ENCODE data around the gene UVSSA. TPM values are rescaled to one million over a fixed set of nuclear protein-coding genes. Genes with fewer than 3 reads are reported as not detected.
A peak's percentile ranks its signal among the peaks of the same experiment; 100 is the strongest.

Gene UVSSA
- total and polyA plus RNA-seq, 7 experiments from 2014 or later, result 3.2 to 44.1 (median 39.3) TPM

GRCh38 chr4:1410491-1411325 lies 63.7 kb downstream of the UVSSA start:
- Mint-ChIP-seq H3K4me3 (no peak overlapping the region), H3K27me3 (peaks cover 45 to 63% (median 50%) of the 10 kb centered on the region in 5 donors), H3K36me3 (peaks cover 0 to 3% (median 0%) of the 10 kb centered on the region in 5 donors), H3K27ac (no peak overlapping the region), H3K4me1 (peaks cover 2 to 9% (median 7%) of the 10 kb centered on the region in 7 donors), H3K9me3 (peaks cover 0 to 12% (median 0%) of the 10 kb centered on the region in 11 donors)
- POLR2A ChIA-PET, result no interaction called here
- ATAC-seq (peak; percentile 70), DNase-seq (peak in 6 of 9 donors; percentile 22 to 52 (median 34))
- intact Hi-C loops (cut with micrococcal nuclease), result no loop called here
- CTCF ChIA-PET, result no interaction called here
- no peaks in the 10 kb centered on the region for H3K9me3 ChIP-seq (ENCODE audit: control insufficient read depth in 2 of 3, low read length in 3 of 3)
- H3K36me3 ChIP-seq (ENCODE audit: control insufficient read depth in 2 of 3, insufficient read depth in 3 of 3, low read length in 3 of 3), result no peaks in the 10 kb centered on the region
- no peak overlapping the region for H3K27ac ChIP-seq (ENCODE audit: low read depth, low read length)
- no peaks in the 10 kb centered on the region for H3K27me3 ChIP-seq (ENCODE audit: control insufficient read depth in 2 of 2, insufficient read depth in 2 of 2, low read length in 2 of 2)
- no peaks in the 10 kb centered on the region for H3K4me1 ChIP-seq (ENCODE audit: control insufficient read depth in 2 of 2, insufficient read depth in 2 of 2, low read length in 2 of 2)
- no peak overlapping the region for H3K4me3 ChIP-seq (ENCODE audit: low read length)

GRCh38 chr4:1411436-1412375 lies 64.7 kb downstream of the UVSSA start:
- peaks cover 0 to 5% (median 0%) of the 10 kb centered on the region in 5 donors for H3K36me3 Mint-ChIP-seq
- H3K27me3 Mint-ChIP-seq, result peaks cover 49 to 72% (median 58%) of the 10 kb centered on the region in 5 donors
- ATAC-seq (no peak), DNase-seq (no peak)
- peaks cover 2 to 13% (median 7%) of the 10 kb centered on the region in 7 donors for H3K4me1 Mint-ChIP-seq
- intact Hi-C loops (cut with micrococcal nuclease), result no loop called here
- CTCF ChIA-PET, result no interaction called here
- H3K36me3 ChIP-seq (ENCODE audit: control insufficient read depth in 2 of 3, insufficient read depth in 3 of 3, low read length in 3 of 3), result no peaks in the 10 kb centered on the region
- no peaks in the 10 kb centered on the region for H3K27me3 ChIP-seq (ENCODE audit: control insufficient read depth in 2 of 2, insufficient read depth in 2 of 2, low read length in 2 of 2)
- no peaks in the 10 kb centered on the region for H3K4me1 ChIP-seq (ENCODE audit: control insufficient read depth in 2 of 2, insufficient read depth in 2 of 2, low read length in 2 of 2)
- H3K4me3 Mint-ChIP-seq, result peak overlapping the region in 2 of 10 donors; percentile 43 to 56
- no peak overlapping the region for H3K27ac ChIP-seq (ENCODE audit: low read depth, low read length)
- H3K4me3 ChIP-seq (ENCODE audit: low read length), result no peak overlapping the region
- H3K9me3 ChIP-seq (ENCODE audit: control insufficient read depth in 2 of 3, low read length in 3 of 3), result no peaks in the 10 kb centered on the region
- POLR2A ChIA-PET, result no interaction called here
- peaks cover 0 to 13% (median 0%) of the 10 kb centered on the region in 11 donors for H3K9me3 Mint-ChIP-seq
- no peak overlapping the region for H3K27ac Mint-ChIP-seq

GRCh38 chr4:1412376-1413203 lies 65.6 kb downstream of the UVSSA start:
- no peaks in the 10 kb centered on the region for H3K36me3 ChIP-seq (ENCODE audit: control insufficient read depth in 2 of 3, insufficient read depth in 3 of 3, low read length in 3 of 3)
- Mint-ChIP-seq H3K9me3 (peaks cover 0 to 13% (median 0%) of the 10 kb centered on the region in 11 donors), H3K27ac (no peak overlapping the region), H3K36me3 (peaks cover 0 to 5% (median 0%) of the 10 kb centered on the region in 5 donors), H3K4me3 (no peak overlapping the region), H3K27me3 (peaks cover 43 to 76% (median 58%) of the 10 kb centered on the region in 5 donors), H3K4me1 (peaks cover 2 to 13% (median 7%) of the 10 kb centered on the region in 7 donors)
- no peaks in the 10 kb centered on the region for H3K27me3 ChIP-seq (ENCODE audit: control insufficient read depth in 2 of 2, insufficient read depth in 2 of 2, low read length in 2 of 2)
- no peak overlapping the region for H3K27ac ChIP-seq (ENCODE audit: low read depth, low read length)
- no peaks in the 10 kb centered on the region for H3K4me1 ChIP-seq (ENCODE audit: control insufficient read depth in 2 of 2, insufficient read depth in 2 of 2, low read length in 2 of 2)
- DNase-seq, result no peak
- H3K4me3 ChIP-seq (ENCODE audit: low read length), result no peak overlapping the region
- H3K9me3 ChIP-seq (ENCODE audit: control insufficient read depth in 2 of 3, low read length in 3 of 3), result no peaks in the 10 kb centered on the region
- intact Hi-C loops (cut with micrococcal nuclease), result no loop called here
- CTCF ChIA-PET, result interaction anchor here (0.5 kb wide), 1 partner anchor 1143 kb away, joined by 4 read pairs; no protein-coding TSS in a partner anchor
- POLR2A ChIA-PET, result no interaction called here
- ATAC-seq, result no peak

- no peak overlapping the region for H3K4me3 ChIP-seq (ENCODE audit: low read length)
- intact Hi-C loops (cut with micrococcal nuclease), result no loop called here
- H3K4me1 ChIP-seq (ENCODE audit: control insufficient read depth in 2 of 2, insufficient read depth in 2 of 2, low read length in 2 of 2), result no peaks in the 10 kb centered on the region
- Mint-ChIP-seq H3K36me3 (peaks cover 0 to 4% (median 0%) of the 10 kb centered on the region in 5 donors), H3K4me3 (peak overlapping the region in 1 of 10 donors; percentile 45), H3K9me3 (peaks cover 0 to 13% (median 0%) of the 10 kb centered on the region in 11 donors), H3K27ac (no peak overlapping the region), H3K4me1 (peaks cover 2 to 13% (median 6%) of the 10 kb centered on the region in 7 donors), H3K27me3 (peaks cover 37 to 78% (median 58%) of the 10 kb centered on the region in 5 donors)
- CTCF ChIA-PET, result interaction anchor here (0.5 kb wide), 1 partner anchor 1143 kb away, joined by 4 read pairs; no protein-coding TSS in a partner anchor
- ATAC-seq (no peak), DNase-seq (no peak)
- POLR2A ChIA-PET, result no interaction called here
- H3K36me3 ChIP-seq (ENCODE audit: control insufficient read depth in 2 of 3, insufficient read depth in 3 of 3, low read length in 3 of 3), result no peaks in the 10 kb centered on the region
- no peaks in the 10 kb centered on the region for H3K9me3 ChIP-seq (ENCODE audit: control insufficient read depth in 2 of 3, low read length in 3 of 3)
- no peaks in the 10 kb centered on the region for H3K27me3 ChIP-seq (ENCODE audit: control insufficient read depth in 2 of 2, insufficient read depth in 2 of 2, low read length in 2 of 2)
- H3K27ac ChIP-seq (ENCODE audit: low read depth, low read length), result no peak overlapping the region
These were observed 66.2 kb downstream of the UVSSA start for GRCh38 chr4:1413204-1413663.

GRCh38 chr4:1413687-1414479 lies 66.9 kb downstream of the UVSSA start:
- ChIA-PET POLR2A (no interaction called here), CTCF (no interaction called here)
- intact Hi-C loops (cut with micrococcal nuclease), result no loop called here
- DNase-seq (no peak), ATAC-seq (no peak)
- Histone ChIP-seq H3K36me3 (ENCODE audit: control insufficient read depth in 2 of 3, insufficient read depth in 3 of 3, low read length in 3 of 3) (no peaks in the 10 kb centered on the region), H3K27me3 (ENCODE audit: control insufficient read depth in 2 of 2, insufficient read depth in 2 of 2, low read length in 2 of 2) (no peaks in the 10 kb centered on the region), H3K4me3 (ENCODE audit: low read length) (no peak overlapping the region), H3K27ac (ENCODE audit: low read depth, low read length) (no peak overlapping the region), H3K4me1 (ENCODE audit: control insufficient read depth in 2 of 2, insufficient read depth in 2 of 2, low read length in 2 of 2) (no peaks in the 10 kb centered on the region), H3K9me3 (ENCODE audit: control insufficient read depth in 2 of 3, low read length in 3 of 3) (no peaks in the 10 kb centered on the region)
- H3K27ac Mint-ChIP-seq, result no peak overlapping the region
- peaks cover 0 to 9% (median 0%) of the 10 kb centered on the region in 7 donors for H3K4me1 Mint-ChIP-seq
- peaks cover 31 to 78% (median 52%) of the 10 kb centered on the region in 5 donors for H3K27me3 Mint-ChIP-seq
- peaks cover 0 to 10% (median 0%) of the 10 kb centered on the region in 11 donors for H3K9me3 Mint-ChIP-seq
- peaks cover 0 to 4% (median 0%) of the 10 kb centered on the region in 5 donors for H3K36me3 Mint-ChIP-seq
- peak overlapping the region in 3 of 10 donors; percentile 10 to 45 (median 25) for H3K4me3 Mint-ChIP-seq
